K562 (cell line): ENCODE data around the gene PET100. TPM values are rescaled to one million over a fixed set of nuclear protein-coding genes. Genes with fewer than 3 reads are reported as not detected.
A peak's percentile ranks its signal among the peaks of the same experiment; 100 is the strongest.

ENCODE experiments used
- ATAC-seq: fragments of 200-7000 bp; cut with Tn5 transposase; 3 replicates; pipeline ENCODE4 v1.9.1; 2020; ENCODE audit warnings: moderate library complexity
- BruUV-seq: library from RNA; stranded (reverse); fragments of 400-500 nt; replicated peaks from 2 replicates; lab custom pipeline; 2021; lab: Mats Ljungman, UMichigan
- CTCF ChIA-PET: fragments of 300-600 bp; formaldehyde crosslinking; extraction: SDS; loops from one replicate; lab custom pipeline; 2021; ENCODE audit warnings: low intra/inter-chr PET ratio; lab: Yijun Ruan, JAX
- POLR2A ChIA-PET: fragments of 300-600, 350-650 bp; sonication (Branson Sonifier 250); formaldehyde crosslinking; extraction: SDS; loops from one replicate; lab custom pipeline; 2021; ENCODE audit warnings: antibody characterized with exemption, inconsistent platforms; lab: Yijun Ruan, JAX
- DNase-seq, 4 experiments: peaks; one replicate each; pipeline versions ENCODE4 v3.0.0 to v3.0.0-alpha.2; 2011 to 2018; ENCODE audit warnings: low spot score in 3 of 4, mixed read lengths in 3 of 4; ENCODE audit errors: extremely low read depth in 1 of 4
- FAIRE-seq: peaks from 2 replicates; lab custom pipeline; 2011; peaks lifted over from hg19 to GRCh38; lab: Jason Lieb, UNC
- H2AFZ ChIP-seq: 2 replicates; pipeline ENCODE4 v1.6.0; 2011; ENCODE audit warnings: low read depth, low read length, control low read depth, inconsistent platforms
- H3K27ac ChIP-seq: fragments of 200-600 bp; 3 replicates; pipeline ENCODE4 v1.8.0; 2011; ENCODE audit warnings: low read depth, mild to moderate bottlenecking, control low read depth, inconsistent platforms, low read length, moderate library complexity, mixed read lengths; ENCODE audit errors: extremely low read depth
- H3K27me3 ChIP-seq, 2 experiments: fragments of 300-600 bp in 1 of 2; 2 replicates in 1 of 2; 3 replicates in 1 of 2; pipeline versions ENCODE4 v1.6.0 to v1.8.0; 2011; ENCODE audit warnings: inconsistent platforms in 2 of 2, low read length in 2 of 2, mild to moderate bottlenecking in 1 of 2, mixed read lengths in 1 of 2, moderate library complexity in 1 of 2; ENCODE audit not compliant: control insufficient read depth in 2 of 2, insufficient read depth in 2 of 2
- H3K36me3 ChIP-seq: fragments of 300-600 bp; 3 replicates; pipeline ENCODE4 v1.8.0; 2011; ENCODE audit warnings: mild to moderate bottlenecking, low read length, inconsistent platforms; ENCODE audit not compliant: control insufficient read depth, insufficient read depth
- H3K4me1 ChIP-seq, 2 experiments: fragments of 200-600 bp in 1 of 2; replicated peaks in 1 of 2; 2 replicates in 1 of 2; 3 replicates in 1 of 2; pipeline versions ENCODE4 v1.5.1 to v1.8.0; 2011; ENCODE audit warnings: inconsistent platforms in 2 of 2, low read length in 2 of 2, mild to moderate bottlenecking in 1 of 2, mixed read lengths in 1 of 2, moderate library complexity in 1 of 2; ENCODE audit not compliant: control insufficient read depth in 2 of 2, insufficient read depth in 2 of 2
- H3K4me2 ChIP-seq: 2 replicates; pipeline ENCODE4 v1.6.1; 2011; ENCODE audit warnings: low read length, control low read depth, inconsistent platforms, mixed read lengths; ENCODE audit not compliant: insufficient read depth
- H3K4me3 ChIP-seq: fragments of 200-600 bp; sonication (generic), shearing (Covaris generic); 2 replicates; pipeline ENCODE4 v1.5.1; 2016; ENCODE audit warnings: control low read depth, inconsistent platforms
- H3K79me2 ChIP-seq: fragments of 200-600 bp; 3 replicates; pipeline ENCODE4 v1.8.0; 2011; ENCODE audit warnings: low read length, inconsistent platforms; ENCODE audit not compliant: control insufficient read depth, insufficient read depth
- H3K9ac ChIP-seq, 2 experiments: 2 replicates each; pipeline versions ENCODE4 v1.6.0 to v1.6.1; 2011; ENCODE audit warnings: low read depth in 2 of 2, low read length in 2 of 2, control low read depth in 1 of 2, inconsistent platforms in 1 of 2, mild to moderate bottlenecking in 1 of 2, mixed read lengths in 1 of 2; ENCODE audit not compliant: insufficient read depth in 1 of 2
- H3K9me1 ChIP-seq: one replicate; pipeline ENCODE4 v1.6.0; 2011; ENCODE audit warnings: inconsistent platforms, mild to moderate bottlenecking, low read length, moderate library complexity; ENCODE audit not compliant: control insufficient read depth, insufficient read depth
- H3K9me3 ChIP-seq: replicated peaks from 2 replicates; pipeline ENCODE4 v1.5.1; 2011; ENCODE audit warnings: low read depth, low read length, inconsistent platforms; ENCODE audit not compliant: control insufficient read depth, insufficient read depth
- H4K20me1 ChIP-seq: replicated peaks from 2 replicates; pipeline ENCODE4 v1.6.1; 2011; ENCODE audit warnings: low read length, inconsistent platforms, mixed read lengths; ENCODE audit not compliant: control insufficient read depth, insufficient read depth
- ARID1B ChIP-seq: fragments of 450-650 bp; IDR thresholded peaks from 2 replicates; pipeline ENCODE4 v1.6.1; 2016; ENCODE audit warnings: antibody characterized with exemption, mild to moderate bottlenecking, inconsistent platforms
- CREB1 ChIP-seq, 2 experiments: sonication (generic) in 1 of 2; formaldehyde crosslinking in 1 of 2; IDR thresholded peaks; 2 replicates each; pipeline versions ENCODE4 v1.6.1 to v1.8.0; 2012 to 2022; ENCODE audit warnings: inconsistent platforms in 1 of 2, mild to moderate bottlenecking in 1 of 2, missing genetic modification reagents in 1 of 2, moderate library complexity in 1 of 2
- KHSRP ChIP-seq: fragments of 450-650 bp; IDR thresholded peaks from 2 replicates; pipeline ENCODE4 v1.6.1; 2017
- LARP7 ChIP-seq: fragments of 450-650 bp; IDR thresholded peaks from 2 replicates; pipeline ENCODE4 v1.6.1; 2016
- PBX2 ChIP-seq, 2 experiments: IDR thresholded peaks in 1 of 2; conservative IDR thresholded peaks in 1 of 2; 2 replicates each; pipeline ENCODE4 v1.6.1; 2016; ENCODE audit warnings: low read depth in 2 of 2, mild to moderate bottlenecking in 1 of 2, missing compliant biosample characterization in 1 of 2, missing genetic modification characterization in 1 of 2, moderate library complexity in 1 of 2
- RBM25 ChIP-seq: fragments of 200-400 bp; formaldehyde crosslinking; IDR thresholded peaks from 2 replicates; pipeline ENCODE4 v1.6.1; 2018; ENCODE audit warnings: low read length, low read depth, moderate library complexity; ENCODE audit not compliant: severe bottlenecking
- TFAP4 ChIP-seq: sonication (generic); formaldehyde crosslinking; IDR thresholded peaks from 2 replicates; pipeline ENCODE4 v1.8.0; 2022; ENCODE audit warnings: missing genetic modification reagents, mild to moderate bottlenecking, moderate library complexity, borderline replicate concordance
- ZNF263 ChIP-seq: sonication (generic); formaldehyde crosslinking; IDR thresholded peaks from 2 replicates; pipeline ENCODE4 v1.8.0; 2022; ENCODE audit warnings: mild to moderate bottlenecking, missing genetic modification reagents, borderline replicate concordance
- ZNF280A ChIP-seq: fragments of 450-650 bp; IDR thresholded peaks from 2 replicates; pipeline ENCODE4 v1.6.1; 2018; ENCODE audit warnings: mild to moderate bottlenecking, low read depth; ENCODE audit not compliant: partially characterized antibody
- ZNF512 ChIP-seq: IDR thresholded peaks from 2 replicates; pipeline ENCODE4 v1.6.1; 2016; ENCODE audit warnings: missing genetic modification characterization, missing compliant biosample characterization
- WGBS: fragments of 100-300 bp; shearing (Covaris generic); methylation state at CpG from one replicate; pipeline ENCODE4 v1.1.6; 2016; ENCODE audit warnings: low coverage, mixed read lengths; ENCODE audit not compliant: insufficient coverage; ENCODE audit errors: missing lambda C conversion rate; 5-methylcytosine and 5-hydroxymethylcytosine counted together
- in situ Hi-C: fragments of 300-500 bp; cut with MboI; formaldehyde crosslinking; loops from 4 replicates; pipeline ENCODE4 v1.15.0; 2018; ENCODE audit warnings: inconsistent platforms, mixed read lengths
- intact Hi-C: fragments of 100-400 bp; cut with micrococcal nuclease; formaldehyde crosslinking; loops from 2 replicates; pipeline ENCODE4 v1.14.2; 2022
- polyA plus RNA-seq, 8 experiments: library from polyadenylated mRNA; depleted of rRNA in 4 of 8; stranded (reverse) in 5 of 8; unstranded in 3 of 8; fragments of >200 nt; fragmentation: Nextera tagmentation in 2 of 8; fragmentation: Illumina TruSeq in 1 of 8; extraction: Ambion mirVana in 2 of 8; extraction: Trizol in 1 of 8; gene quantifications; 2 replicates each; pipeline versions ENCODE4 v1.2.1 to v1.2.3, GENCODE V29; 2011 to 2014; ENCODE audit warnings: inconsistent platforms in 1 of 8, missing spikeins in 1 of 8
- total RNA-seq, 7 experiments: library from RNA; depleted of rRNA in 6 of 7; stranded (reverse); fragments of >200 nt in 6 of 7; fragmentation: Illumina TruSeq in 2 of 7; extraction: Trizol in 2 of 7; gene quantifications; 2 replicates each; pipeline versions ENCODE4 v1.2.1 to v1.2.3, GENCODE V29; 2011 to 2021; ENCODE audit warnings: low replicate concordance in 1 of 7

PET100 gene
- total and polyA plus RNA-seq, 9 of the 15 experiments (the other 6 are each of a cell fraction or from before 2014, with no cell fraction given) = 62.3 to 351 (median 98.3) TPM

GRCh38 chr19:7672522-7672921, 42.9 kb downstream of the PET100 start (continued):
- no peak for TF ChIP-seq CREB1 (IDR thresholded peaks at IDR 0.05)
- TF ChIP-seq CREB1 (CRISPR knock-in tag; IDR thresholded peaks at IDR 0.05) = no peak
- no peak for TF ChIP-seq ZNF512 (tag)

- 13% methylated on average over 17 of the region's 21 CpGs for WGBS
- intact Hi-C loops = no loop called here
- no peaks in the 10 kb centered on the region for H3K36me3 ChIP-seq
- H3K4me1 ChIP-seq = peaks cover 4 to 10% of the 10 kb centered on the region in 2 experiments; a peak in 3 of 5 replicates
- H3K9ac ChIP-seq = no peak overlapping the region
- H3K9me1 ChIP-seq = no peaks in the 10 kb centered on the region
- peak overlapping the region; percentile 3; the same call in 1 of the 2 replicates for H3K4me2 ChIP-seq
- FAIRE-seq (peak; percentile 85), DNase-seq (peak; percentile 79 to 90 (median 85)), ATAC-seq (peak; percentile 98)
- no peaks in the 10 kb centered on the region for H4K20me1 ChIP-seq
- peak overlapping the region; percentile 60 for H2AFZ ChIP-seq
- peaks cover 5% of the 10 kb centered on the region; the same call in 1 of the 2 replicates for H3K9me3 ChIP-seq
- in situ Hi-C loops = loop anchor here (5.0 kb wide), 1 partner anchor 87 kb away; no protein-coding TSS in a partner anchor
- H3K27me3 ChIP-seq = peaks cover 9 to 29% of the 10 kb centered on the region in 2 experiments; a peak in 4 of 5 replicates
- ChIA-PET POLR2A (interaction anchor here (0.6 to 0.9 kb wide), 4 partner anchors 10 to 300 kb away, joined by 3 read pairs; no protein-coding TSS in a partner anchor), CTCF (no interaction called here)
- no TSS peak for BruUV-seq
- no peaks in the 10 kb centered on the region for H3K79me2 ChIP-seq
- H3K4me3 ChIP-seq = no peak overlapping the region
- H3K27ac ChIP-seq = no peak overlapping the region
- TF ChIP-seq KHSRP (no peak), ARID1B (no peak), ZNF263 (no peak), TFAP4 (CRISPR knock-in tag) (peak; percentile 24; the same call in 1 of the 2 replicates), ZNF280A (peak; percentile 54), LARP7 (no peak), RBM25 (peak; percentile 8), PBX2 (CRISPR knock-in tag; IDR thresholded peaks at IDR 0.05; ENCODE audit: low read depth) (peak; percentile 79), PBX2 (tag; conservative IDR thresholded peaks at IDR 0.05; ENCODE audit: low read depth) (peak; percentile 93)
These were observed 44.7 kb downstream of the PET100 start for GRCh38 chr19:7674010-7675005.
